Pons (tissue), 1 donor: Measurements from ENCODE around the gene ST6GALNAC3.
A peak's percentile ranks its signal among the peaks of the same experiment; 100 is the strongest.
"Not testable (repeated sequence)": the region's sequence is repeated elsewhere in the genome, so short reads cannot be mapped to it uniquely, and the experiment has no call there.

Experiments
- DNase-seq: peaks from one replicate; pipeline ENCODE4 v3.0.0-alpha.2; 2016; ENCODE audit warnings: low spot score

ST6GALNAC3 gene

DNA sequence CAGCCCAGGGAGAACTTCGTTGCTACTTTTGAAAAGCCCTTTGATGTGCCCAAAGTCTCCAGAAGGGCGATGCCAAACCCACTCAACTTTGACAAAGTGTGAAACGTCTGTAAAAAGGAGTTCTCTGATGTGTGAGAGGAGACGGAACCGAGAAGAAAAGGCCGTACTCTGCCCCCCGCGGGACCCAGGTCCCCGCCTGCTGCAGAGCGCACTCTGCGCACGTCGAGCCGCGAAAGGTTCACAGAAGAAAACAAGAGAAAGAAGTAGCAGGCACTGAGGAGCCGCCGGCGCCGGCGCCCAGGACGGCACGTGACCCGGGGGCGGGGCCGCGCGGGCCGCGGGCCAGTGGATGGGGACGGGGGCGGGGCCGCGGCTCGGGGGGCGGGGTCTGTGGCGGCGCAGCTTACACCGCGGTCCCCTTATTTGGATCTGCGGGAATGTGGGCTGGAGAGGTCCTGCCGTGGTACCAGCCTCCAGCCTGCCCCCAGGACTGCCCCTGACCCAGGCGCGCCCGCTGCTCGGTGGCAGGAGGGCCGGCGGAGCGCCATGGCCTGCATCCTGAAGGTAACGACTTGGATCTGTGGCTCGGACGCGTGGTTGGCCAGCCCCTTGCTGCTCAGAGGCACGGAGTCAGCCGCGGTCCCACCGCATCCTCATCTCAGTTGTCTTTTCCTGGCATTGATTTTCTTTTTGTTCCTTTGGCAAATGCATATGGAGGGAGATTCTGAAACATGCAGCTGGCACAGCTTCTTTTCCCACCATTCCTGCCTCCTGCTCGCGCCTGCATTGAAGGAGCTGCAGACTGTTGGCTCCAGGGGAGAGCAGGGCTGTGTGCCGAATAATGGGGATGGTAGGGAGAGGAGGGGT is at the start of gene ST6GALNAC3:
Gene ST6GALNAC3, plus strand, starts transcription at position 426 of the 867 bp plus-strand sequence.
- DNase-seq, result peak; percentile 79

DNA sequence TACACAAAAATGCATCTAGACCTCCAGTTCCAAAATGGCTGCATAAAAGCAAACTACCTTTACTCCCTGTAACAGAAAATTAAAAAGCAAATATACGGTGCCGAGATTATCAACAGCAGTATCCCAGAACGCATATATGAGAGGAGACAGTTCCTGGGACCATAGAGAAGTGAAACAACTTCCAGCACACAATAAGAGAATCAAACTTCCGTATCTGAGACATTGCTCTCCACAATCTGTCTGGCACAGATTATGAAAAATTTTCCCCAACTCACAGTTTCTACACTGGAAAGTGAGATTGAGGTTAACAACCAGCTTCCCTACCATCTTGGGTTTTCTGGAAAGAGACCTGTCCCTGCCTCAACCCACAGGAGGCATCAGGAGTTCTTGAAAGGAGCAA is 47.2 kb upstream of the ST6GALNAC3 start:
- no peak for DNase-seq

DNA sequence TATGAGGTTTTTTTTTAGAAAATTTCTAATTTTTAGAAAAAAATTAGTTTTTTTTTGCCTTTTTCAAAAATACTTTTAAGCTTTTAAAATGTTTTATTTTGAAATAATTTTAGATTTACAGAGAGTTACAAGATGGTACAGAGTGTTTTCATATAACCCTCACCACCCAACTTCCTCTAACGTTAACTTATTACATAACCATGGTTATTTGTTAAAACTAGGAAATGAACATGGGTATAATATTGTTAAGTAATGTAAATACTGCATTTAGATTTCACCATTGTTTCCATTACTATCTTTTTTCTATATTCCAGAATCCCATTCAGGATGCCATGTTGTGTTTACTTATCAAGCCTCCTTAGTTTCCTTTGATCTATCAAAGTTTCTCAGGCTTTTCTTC is 45.2 kb upstream of the ST6GALNAC3 start:
- no peak for DNase-seq

DNA sequence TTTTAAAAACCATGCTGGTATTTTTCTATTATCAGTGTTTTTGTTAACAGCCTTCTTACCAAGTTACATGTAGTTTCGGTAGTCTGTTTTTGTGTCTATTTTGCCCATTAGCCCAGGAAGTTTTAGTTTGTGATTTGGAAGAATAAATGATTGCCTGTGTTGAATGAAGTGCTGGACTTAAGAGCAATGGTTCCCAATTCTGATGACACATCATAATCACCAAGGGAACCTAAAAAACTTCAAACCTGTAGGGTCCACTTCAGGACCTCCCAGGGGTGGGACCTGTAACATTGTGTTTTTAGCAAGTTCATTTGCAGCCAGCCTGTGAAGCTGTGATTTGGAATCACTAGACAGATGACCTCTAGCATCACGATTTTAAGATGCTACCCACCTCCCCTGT is 43.0 kb upstream of the ST6GALNAC3 start:
- DNase-seq, result no peak

DNA sequence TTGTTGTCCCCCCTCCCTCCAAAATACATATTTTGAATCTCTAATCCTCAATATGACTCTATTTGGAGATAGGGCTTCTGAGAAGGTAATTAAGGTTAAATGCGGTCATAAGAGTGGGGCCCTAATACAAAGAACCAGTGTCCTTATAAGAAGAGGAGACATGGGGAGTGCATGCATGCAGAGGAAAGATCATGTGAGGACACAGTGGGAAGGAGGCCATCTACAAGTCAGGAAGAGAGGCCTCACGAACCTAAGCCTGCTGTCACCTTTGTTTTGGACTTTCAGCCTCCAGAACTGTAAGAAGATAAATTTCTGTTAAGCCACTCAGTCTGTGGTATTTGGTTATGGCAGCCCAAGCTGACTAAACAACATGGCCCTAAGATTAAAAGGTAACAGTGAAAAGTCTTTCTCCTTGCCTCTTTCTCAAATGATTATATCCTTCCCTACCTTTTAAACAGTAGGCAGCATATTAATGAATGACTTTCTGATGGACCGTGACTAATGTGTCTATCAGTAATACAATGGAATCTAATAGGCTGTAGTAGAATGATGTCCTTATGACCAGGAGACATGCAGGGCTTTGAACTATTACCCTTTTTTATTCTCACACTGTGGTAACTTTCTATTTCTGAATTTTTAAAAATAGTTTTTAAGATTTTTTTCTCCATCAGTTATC is 40.6 kb upstream of the ST6GALNAC3 start:
- DNase-seq, result no peak

DNA sequence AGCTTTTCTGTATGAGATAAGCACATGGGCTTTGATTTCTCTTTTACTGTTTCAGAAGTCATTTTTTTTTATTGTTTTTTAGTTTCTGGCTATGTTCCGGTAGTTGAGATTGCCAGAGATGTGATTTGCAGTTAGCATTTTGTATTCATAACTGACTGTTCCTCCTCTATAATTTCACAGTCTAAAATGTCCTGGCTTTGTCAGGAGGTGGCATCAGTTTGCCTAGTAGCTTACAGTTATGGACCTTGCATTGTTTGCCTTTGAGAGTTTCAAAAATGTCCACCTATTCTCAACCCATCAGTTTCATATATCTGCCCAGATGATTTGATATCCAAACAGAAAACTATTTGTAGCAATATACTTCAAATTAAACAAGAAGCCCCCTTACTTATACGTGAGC is 39.5 kb upstream of the ST6GALNAC3 start:
- peak; percentile 71 for DNase-seq

DNA sequence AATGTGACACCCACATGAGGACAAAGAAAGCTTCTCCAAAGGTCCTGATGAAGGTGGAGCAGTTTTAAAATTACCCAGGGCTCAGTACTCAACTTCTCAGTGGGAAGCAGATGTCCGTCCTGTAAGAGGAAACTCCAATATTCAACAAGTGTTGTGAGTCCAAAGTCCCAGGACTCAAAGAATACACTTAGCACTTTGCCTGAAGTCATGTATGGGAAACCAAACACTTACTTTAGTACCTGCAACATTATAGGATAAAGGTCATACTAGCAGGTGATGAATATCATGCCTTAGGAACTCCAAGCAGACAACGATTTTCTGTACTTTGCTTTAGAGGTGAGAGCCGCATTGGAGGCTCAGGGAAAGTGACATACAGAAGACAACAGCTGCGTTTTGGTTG is 37.2 kb upstream of the ST6GALNAC3 start:
- DNase-seq, result no peak

DNA sequence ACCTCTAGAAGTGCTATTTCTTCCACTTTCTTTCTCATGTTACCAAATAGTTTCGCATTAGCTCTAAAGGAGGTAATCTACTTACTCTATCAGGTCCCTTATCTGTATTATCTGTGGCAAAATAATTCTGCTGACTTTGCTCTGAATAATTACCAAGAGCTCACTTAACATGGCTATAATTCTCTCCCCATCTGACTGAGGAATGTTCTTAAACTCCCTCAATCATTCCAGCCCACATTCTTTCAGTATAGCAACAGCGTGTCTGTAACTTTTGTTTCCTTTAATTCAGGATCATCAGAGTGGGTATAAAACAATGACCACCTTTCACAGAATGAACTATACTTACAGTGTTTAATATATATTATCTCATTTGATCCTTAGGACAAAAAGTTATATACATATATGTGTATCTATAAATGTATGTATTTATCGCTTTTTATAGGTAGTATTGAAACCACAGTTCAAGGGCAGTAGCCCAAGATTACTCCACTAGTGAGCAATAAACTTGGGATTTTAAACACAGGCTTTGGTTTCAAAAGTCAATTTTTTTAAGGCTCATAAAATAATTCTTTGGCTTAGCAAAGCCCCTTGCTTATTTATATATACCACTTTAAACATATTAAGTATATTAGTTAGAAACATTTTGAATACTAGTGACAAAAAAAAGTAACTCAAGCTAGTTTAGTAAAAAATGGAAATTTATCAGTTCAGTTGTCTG is 36.1 kb upstream of the ST6GALNAC3 start:
- no peak for DNase-seq

DNA sequence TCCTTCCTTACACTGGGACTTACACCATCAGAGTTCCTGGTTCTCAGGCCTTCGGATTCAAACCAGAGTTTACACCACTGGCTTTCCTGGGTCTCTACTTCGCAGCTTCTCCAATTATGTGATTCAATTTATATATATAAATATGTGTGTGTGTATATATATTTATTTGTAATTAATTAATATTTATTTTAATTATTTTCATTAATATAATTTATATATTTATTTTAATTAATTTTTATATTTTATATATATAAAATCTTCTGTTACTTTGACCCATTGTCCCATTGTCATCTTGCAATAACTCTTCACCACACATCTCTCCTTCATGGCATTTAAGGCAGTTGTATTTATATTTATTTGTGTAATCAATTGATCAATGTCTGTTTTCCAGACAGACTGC is 28.4 kb upstream of the ST6GALNAC3 start:
- no peak for DNase-seq

DNA sequence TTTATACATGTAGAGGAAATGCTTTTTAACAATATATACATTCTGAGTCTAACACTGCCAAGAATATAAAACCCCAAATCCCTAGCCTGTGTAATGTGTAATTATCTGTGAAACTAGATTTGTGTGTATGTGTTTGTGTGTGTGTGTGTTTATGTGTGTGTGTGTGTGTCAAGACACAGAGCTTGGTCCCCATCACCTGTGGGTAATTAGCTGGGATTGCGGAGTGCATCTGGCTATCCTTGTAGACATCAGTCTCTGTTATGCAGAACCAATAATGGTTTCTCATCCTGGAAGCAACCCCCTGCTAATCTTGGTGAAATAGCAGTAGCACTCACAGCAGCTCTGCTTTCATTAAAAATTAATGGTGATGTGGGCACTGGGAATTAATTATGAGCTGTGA is 26.3 kb upstream of the ST6GALNAC3 start:
- DNase-seq, result no peak

DNA sequence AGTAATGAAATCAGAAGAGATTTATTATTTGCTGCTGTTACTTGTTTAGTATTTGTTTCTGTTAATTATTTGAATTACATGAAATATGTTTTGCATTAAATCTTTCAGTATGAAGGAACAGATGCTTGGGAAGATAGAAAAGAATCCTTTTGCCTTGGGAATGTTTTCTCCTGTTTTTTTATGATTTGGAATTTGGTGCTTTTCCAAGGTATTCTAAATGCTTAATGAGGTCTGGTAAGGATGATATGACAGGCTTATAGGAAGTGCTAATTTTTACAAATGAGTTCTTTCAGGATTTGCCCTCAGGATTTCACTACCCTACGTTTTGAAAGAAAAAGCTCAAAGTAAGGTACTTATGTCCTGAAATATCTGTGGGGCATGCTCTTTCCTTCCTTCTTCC is 25.6 kb upstream of the ST6GALNAC3 start:
- no peak for DNase-seq

DNA sequence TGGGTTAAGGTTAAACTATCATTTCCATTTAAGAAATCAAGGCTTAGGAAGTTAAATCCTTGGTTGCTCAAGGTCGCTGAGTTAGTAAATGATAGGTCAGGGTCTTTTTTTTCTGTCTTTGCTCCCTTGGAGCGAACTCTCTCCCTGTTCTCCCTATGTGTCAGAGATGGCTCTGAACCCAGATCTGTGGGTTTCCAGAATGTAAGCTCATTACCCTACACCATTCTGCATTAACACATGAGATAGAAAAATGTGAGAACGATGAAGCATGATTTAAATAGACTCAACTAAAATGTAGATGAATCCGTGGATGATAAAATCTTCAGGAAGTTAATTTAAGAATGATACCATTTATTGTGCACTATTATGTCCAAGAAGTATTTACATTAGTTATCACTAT is 25.0 kb upstream of the ST6GALNAC3 start:
- DNase-seq, result no peak

DNA sequence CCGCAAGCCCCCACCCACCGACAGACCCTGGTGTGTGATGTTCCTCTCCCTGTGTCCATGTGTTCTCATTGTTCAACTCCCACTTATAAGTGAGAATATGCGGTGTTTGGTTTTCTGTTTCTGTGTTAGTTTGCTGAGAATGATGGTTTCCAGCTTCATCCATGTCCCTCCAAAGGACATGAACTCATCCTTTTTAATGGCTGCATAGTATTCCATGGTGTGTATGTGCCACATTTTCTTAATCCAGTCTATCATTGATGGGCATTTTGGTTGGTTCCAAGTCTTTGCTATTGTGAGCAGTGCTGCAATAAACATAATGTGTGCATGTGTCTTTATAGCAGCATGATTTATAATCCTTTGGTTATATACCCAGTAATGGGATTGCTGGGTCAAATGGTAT is 24.5 kb upstream of the ST6GALNAC3 start:
- DNase-seq, result not testable (repeated sequence)

DNA sequence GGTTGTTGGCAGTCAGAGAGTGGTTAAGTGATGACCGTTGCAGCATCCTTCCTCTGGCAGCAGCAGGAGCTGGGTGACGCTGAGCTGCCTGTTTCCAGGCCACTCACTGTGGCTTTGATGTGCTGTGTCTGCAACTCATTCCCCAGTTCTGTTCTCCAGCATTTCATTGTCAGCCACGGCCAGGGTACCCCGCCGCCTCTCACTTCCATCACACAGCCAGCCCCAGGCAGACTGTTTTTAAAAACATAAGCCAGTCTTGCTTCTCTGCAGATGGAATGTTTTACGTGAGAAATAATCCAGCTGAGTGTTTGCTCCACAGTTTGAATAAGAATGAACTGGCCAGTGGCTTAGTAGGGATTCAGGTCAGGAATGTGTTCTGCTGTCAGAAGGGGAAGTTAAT is 21.5 kb upstream of the ST6GALNAC3 start:
- peak; percentile 27 for DNase-seq

DNA sequence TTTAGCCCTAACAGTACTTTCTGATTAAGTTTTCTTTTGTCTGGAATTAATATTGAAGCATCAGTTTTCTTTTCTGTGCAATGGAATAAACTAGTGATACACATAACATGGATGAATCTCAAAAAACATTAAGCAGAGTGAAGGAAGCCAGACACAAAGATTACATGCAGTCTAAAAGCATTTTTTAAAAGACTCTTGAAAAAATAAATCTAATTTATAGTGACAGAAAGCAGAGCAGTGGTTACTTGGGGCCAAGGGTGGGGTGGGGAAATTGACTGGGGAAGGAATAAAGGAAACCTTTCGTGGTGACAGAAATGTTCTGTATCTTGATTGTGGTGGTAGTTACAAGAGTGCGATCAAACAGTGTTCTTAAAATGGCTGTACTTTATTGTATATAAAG is 20.2 kb upstream of the ST6GALNAC3 start:
- DNase-seq, result no peak

DNA sequence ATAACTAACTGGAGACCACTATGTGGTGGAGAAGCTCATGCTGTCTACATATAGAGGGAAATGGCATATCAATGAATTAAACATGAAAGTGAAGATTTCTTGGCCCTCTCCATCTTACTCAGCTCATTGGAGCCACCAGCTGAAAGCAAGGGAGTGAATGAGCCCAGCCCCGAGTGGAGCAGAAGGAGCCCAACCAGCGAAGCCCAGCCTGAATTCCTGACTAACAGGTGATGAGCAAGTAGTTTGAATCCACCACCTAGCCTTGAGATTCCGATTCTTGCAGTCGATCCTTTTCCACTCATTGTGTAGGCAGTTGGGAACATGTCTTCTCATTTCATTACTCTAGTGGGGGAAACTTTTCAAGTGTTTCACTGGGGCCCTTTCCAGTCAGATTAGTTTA is 18.6 kb upstream of the ST6GALNAC3 start:
- DNase-seq, result no peak

DNA sequence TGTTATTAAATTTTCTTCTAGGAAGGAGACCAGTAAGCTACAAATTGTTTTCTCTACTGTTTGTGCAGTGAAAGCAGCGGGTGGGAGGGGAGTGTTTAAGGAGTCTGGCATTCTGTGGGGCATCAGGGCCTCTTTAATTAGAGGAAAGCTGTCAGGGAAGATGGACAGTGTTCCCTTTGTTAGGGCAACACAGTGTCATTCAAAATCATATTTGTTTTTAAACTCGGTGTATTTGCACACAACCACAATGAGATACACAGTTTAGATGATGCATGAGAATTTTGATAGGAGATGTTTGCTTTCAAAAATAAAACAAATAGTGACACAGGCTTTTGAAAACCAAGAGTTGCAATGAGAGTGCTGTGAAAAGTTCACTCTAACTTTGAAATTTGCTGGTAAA is 15.1 kb upstream of the ST6GALNAC3 start:
- peak; percentile 61 for DNase-seq

DNA sequence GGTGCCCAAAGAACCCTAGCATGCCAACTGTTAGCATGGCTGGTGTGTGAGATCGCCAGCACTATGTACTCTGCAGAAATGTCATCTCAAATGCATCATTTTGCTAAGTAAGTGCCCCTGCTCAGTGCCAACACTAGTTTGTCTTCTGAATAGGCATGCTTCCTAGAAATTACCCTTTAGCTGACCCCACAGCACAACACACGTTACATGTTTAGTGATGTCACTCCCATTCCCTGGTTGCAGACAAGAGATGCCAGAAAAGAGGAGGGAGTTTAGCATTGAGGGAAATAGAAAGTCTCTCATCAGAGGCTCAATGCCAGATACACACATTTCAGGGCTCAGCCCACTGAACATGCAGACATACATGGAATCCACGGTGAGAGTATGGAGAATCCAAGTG is 9.3 kb upstream of the ST6GALNAC3 start:
- no peak for DNase-seq

DNA sequence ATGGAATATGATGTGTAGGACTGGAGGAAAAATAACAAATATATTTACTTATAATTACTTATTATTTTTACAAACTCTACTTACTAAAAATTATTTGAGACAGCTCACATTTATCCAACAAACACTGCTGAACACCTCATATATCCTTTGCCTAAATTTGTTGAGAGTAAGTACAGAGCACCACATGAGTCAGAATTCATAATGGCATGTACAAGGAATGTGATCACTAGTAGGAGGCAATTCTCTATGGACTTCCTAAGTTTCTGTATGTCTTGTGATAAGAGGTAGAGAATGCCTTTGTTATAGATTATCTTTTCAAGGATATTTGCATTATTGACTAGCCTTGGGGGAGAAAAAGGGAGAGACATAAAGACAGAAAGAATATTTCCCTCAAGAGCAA is 8.2 kb upstream of the ST6GALNAC3 start:
- DNase-seq, result no peak

DNA sequence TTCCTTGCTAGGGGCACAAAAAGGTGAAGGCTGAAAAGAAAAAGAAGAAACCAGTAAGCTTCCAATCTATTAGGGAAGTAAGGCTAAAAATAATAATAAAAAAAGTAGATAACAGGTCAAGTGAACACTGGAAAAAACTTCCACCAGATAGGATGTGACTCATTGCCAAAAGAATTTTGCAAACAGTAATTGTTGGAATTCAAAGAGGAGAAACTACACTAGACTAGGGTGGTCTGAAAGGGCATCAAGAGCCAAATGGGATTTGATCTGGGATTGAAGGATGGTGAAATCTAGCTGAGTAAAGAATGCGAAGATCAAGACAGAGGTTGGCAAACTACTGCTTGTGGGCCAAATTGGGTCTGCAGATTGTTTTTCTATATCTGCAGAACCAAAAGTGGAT is 6.0 kb upstream of the ST6GALNAC3 start:
- no peak for DNase-seq

DNA sequence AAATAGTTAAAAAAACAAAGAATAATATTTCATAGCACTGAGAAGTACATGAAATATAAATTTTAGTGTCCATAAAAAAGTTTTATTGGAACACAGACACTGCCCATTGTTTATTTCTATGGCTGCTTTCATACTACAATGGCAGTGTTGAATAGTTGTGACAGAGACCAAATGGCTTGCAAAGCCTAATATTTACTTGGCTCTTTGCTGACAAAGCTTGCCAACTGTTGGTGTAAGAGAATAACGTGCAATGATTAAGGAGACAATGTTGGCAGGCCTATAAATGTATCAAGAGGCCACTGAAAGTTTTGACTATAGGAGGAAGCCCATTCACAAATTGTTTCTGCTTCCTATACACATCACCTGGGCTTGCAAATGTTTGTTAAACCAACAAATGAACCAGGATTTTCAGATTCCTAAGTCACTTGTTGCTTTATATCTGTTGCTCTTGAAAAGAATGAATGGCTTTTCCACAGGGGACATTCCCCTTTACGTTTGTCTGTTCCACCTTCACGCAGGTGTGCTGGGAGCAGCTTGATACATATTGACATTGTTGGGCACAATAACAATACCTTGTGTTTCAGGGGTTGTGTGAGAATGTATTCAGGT is 5.5 kb upstream of the ST6GALNAC3 start:
- no peak for DNase-seq

DNA sequence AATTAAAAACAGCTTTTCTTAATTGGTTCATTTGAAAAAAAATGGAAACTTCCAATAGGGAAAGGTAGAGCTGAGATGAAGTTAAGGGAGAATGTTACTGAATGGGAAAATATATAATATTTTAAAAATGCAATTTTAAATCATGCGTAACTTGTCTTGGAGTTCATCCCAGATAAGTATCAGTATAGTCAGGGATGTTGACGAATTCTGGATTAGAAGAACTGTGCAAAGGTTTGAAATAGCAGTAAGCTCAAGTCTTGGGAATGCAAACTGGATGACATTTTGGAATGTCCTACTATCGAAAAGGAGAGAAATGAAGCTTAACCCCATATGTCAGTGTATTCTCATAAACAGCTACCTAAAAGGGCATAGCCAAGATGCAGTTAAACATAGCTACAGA is 4.0 kb upstream of the ST6GALNAC3 start:
- no peak for DNase-seq

DNA sequence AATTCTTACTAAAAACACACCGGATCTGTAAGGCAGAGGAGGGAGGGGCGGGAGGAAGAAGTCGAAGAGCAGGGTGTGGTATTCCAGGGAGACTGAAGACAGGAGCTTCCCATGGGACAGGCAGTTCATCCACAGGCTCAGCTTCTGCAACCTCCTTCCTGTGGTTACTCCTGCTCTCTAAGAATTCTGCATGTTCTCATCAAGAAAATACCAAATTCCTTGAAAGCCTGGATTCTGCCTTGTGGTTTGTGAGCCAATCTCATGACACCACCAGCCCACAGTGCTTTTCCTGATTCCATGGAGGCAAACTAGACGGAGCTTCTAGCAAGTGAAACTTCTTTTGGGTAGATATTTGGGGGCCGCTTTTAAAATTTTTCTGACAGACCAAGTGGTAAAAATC is 1.1 kb upstream of the ST6GALNAC3 start:
- no peak for DNase-seq
